Measurements from ENCODE around the gene PPP2R5C.

The PPP2R5C gene

GRCh38 chr14:101950516-101951215, 189.2 kb downstream of the PPP2R5C start:
- Histone ChIP-seq H3K79me2 (ENCODE audit: insufficient read depth, low read depth) (peaks cover 9% of the 10 kb centered on the region; the same call in 1 of the 2 replicates), H3K36me3 (ENCODE audit: insufficient read depth) (no peaks in the 10 kb centered on the region), H4K20me1 (ENCODE audit: insufficient read depth) (no peaks in the 10 kb centered on the region), H2AFZ (ENCODE audit: low read depth) (no peak overlapping the region), H3K27ac (no peak overlapping the region), H3K4me2 (no peak overlapping the region), H3K9ac (no peak overlapping the region), H3K4me3 (IDR thresholded peaks at IDR 0.05; ENCODE audit: insufficient read depth, low read depth, low read length) (no peak overlapping the region), H3K4me1 (ENCODE audit: low read depth, poor library complexity, severe bottlenecking) (peaks cover 10% of the 10 kb centered on the region), H3K27me3 (ENCODE audit: insufficient read depth, low read depth) (no peaks in the 10 kb centered on the region)
- no peak for TF ChIP-seq CTCF (conservative IDR thresholded peaks at IDR 0.05; ENCODE audit: low read depth, low read length)

DNA sequence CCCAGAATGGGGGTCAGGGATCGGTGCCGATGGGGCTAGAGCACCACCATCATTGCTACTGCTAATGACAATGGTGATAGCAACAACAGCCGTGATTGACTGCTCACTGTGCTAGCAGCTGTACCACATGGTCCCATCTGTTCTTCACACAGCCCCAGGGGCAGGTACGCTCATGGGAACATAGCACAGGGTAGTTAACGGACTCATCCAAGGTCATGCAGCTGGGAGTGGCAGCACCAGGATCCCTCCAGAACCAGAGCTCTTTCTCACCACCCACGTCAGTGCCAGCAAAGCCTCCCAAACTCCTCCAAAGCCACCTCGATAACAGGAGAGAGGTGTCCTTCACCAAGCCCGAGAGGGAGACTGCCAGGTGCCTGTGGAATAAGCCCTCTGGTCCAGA, 191.6 kb downstream of the PPP2R5C start:
- Histone ChIP-seq H3K4me1 (ENCODE audit: low read depth, poor library complexity, severe bottlenecking) (peaks cover 5% of the 10 kb centered on the region), H3K4me2 (no peak overlapping the region), H3K79me2 (ENCODE audit: insufficient read depth, low read depth) (peaks cover 9% of the 10 kb centered on the region; the same call in 1 of the 2 replicates), H3K4me3 (IDR thresholded peaks at IDR 0.05; ENCODE audit: insufficient read depth, low read depth, low read length) (no peak overlapping the region), H4K20me1 (ENCODE audit: insufficient read depth) (no peaks in the 10 kb centered on the region), H3K36me3 (ENCODE audit: insufficient read depth) (no peaks in the 10 kb centered on the region), H3K27me3 (ENCODE audit: insufficient read depth, low read depth) (no peaks in the 10 kb centered on the region), H3K27ac (no peak overlapping the region), H2AFZ (ENCODE audit: low read depth) (no peak overlapping the region), H3K9ac (no peak overlapping the region)
- no peak for TF ChIP-seq CTCF (conservative IDR thresholded peaks at IDR 0.05; ENCODE audit: low read depth, low read length)

- no peak for TF ChIP-seq CTCF (conservative IDR thresholded peaks at IDR 0.05; ENCODE audit: low read depth, low read length)
- Histone ChIP-seq H4K20me1 (ENCODE audit: insufficient read depth) (no peaks in the 10 kb centered on the region), H2AFZ (ENCODE audit: low read depth) (no peak overlapping the region), H3K4me1 (ENCODE audit: low read depth, poor library complexity, severe bottlenecking) (no peaks in the 10 kb centered on the region), H3K9ac (no peak overlapping the region), H3K27me3 (ENCODE audit: insufficient read depth, low read depth) (no peaks in the 10 kb centered on the region), H3K79me2 (ENCODE audit: insufficient read depth, low read depth) (no peaks in the 10 kb centered on the region), H3K27ac (no peak overlapping the region), H3K36me3 (ENCODE audit: insufficient read depth) (no peaks in the 10 kb centered on the region), H3K4me3 (IDR thresholded peaks at IDR 0.05; ENCODE audit: insufficient read depth, low read depth, low read length) (no peak overlapping the region), H3K4me2 (no peak overlapping the region)
These were observed 193.0 kb downstream of the PPP2R5C start for GRCh38 chr14:101954501-101954900.

- H3K27me3 ChIP-seq (ENCODE audit: insufficient read depth, low read depth), result no peaks in the 10 kb centered on the region
- H3K4me1 ChIP-seq (ENCODE audit: low read depth, poor library complexity, severe bottlenecking), result peaks cover 12% of the 10 kb centered on the region
- no peak overlapping the region for H3K4me2 ChIP-seq
- TF ChIP-seq CTCF (conservative IDR thresholded peaks at IDR 0.05; ENCODE audit: low read depth, low read length), result no peak
- H3K36me3 ChIP-seq (ENCODE audit: insufficient read depth), result no peaks in the 10 kb centered on the region
- H3K4me3 ChIP-seq (IDR thresholded peaks at IDR 0.05; ENCODE audit: insufficient read depth, low read depth, low read length), result no peak overlapping the region
- H2AFZ ChIP-seq (ENCODE audit: low read depth), result no peak overlapping the region
- no peaks in the 10 kb centered on the region for H4K20me1 ChIP-seq (ENCODE audit: insufficient read depth)
- H3K9ac ChIP-seq, result no peak overlapping the region
- H3K27ac ChIP-seq, result no peak overlapping the region
- no peaks in the 10 kb centered on the region for H3K79me2 ChIP-seq (ENCODE audit: insufficient read depth, low read depth)
These were observed 194.2 kb downstream of the PPP2R5C start for GRCh38 chr14:101955695-101956161.
